Nephron progenitor cell (in vitro differentiated cells): ENCODE data around the gene STIM2.

ENCODE experiments used
- DNase-seq: peaks from one replicate; pipeline ENCODE4 v3.0.0; 2021
- H3K27ac Mint-ChIP-seq: 2 replicates; pipeline ENCODE4 v1.8.0; 2021; ENCODE audit warnings: mild to moderate bottlenecking, moderate library complexity, mixed read lengths
- H3K27me3 Mint-ChIP-seq: 2 replicates; pipeline ENCODE4 v1.8.0; 2021; ENCODE audit warnings: mild to moderate bottlenecking, low read depth, mixed read lengths; ENCODE audit not compliant: poor library complexity
- H3K36me3 Mint-ChIP-seq: 2 replicates; pipeline ENCODE4 v1.8.0; 2021; ENCODE audit warnings: low read depth, mixed read lengths
- H3K4me1 Mint-ChIP-seq: 2 replicates; pipeline ENCODE4 v1.8.0; 2021; ENCODE audit warnings: mixed read lengths
- H3K4me3 Mint-ChIP-seq: 2 replicates; pipeline ENCODE4 v1.8.0; 2021; ENCODE audit warnings: mild to moderate bottlenecking, moderate library complexity, mixed read lengths
- H3K9me3 Mint-ChIP-seq: 2 replicates; pipeline ENCODE4 v1.8.0; 2021; ENCODE audit warnings: mild to moderate bottlenecking, moderate library complexity, mixed read lengths
- CTCF ChIP-seq: fragments of 200-600 bp; sonication (generic); IDR thresholded peaks from 2 replicates; pipeline ENCODE4 v1.5.0; 2021; ENCODE audit warnings: antibody characterized with exemption

The STIM2 gene

GRCh38 chr4:26999689-27000088, 139.0 kb downstream of the STIM2 start:
- Mint-ChIP-seq H3K36me3 (peaks cover 4% of the 10 kb centered on the region), H3K4me3 (no peak overlapping the region)
- no peak for TF ChIP-seq CTCF

GRCh38 chr4:27000122-27000521, 139.5 kb downstream of the STIM2 start:
- Mint-ChIP-seq H3K27me3 (no peaks in the 10 kb centered on the region), H3K4me3 (no peak overlapping the region), H3K9me3 (no peaks in the 10 kb centered on the region), H3K27ac (no peak overlapping the region), H3K4me1 (peaks cover 18% of the 10 kb centered on the region), H3K36me3 (peaks cover 4% of the 10 kb centered on the region)
- DNase-seq, result no peak
- TF ChIP-seq CTCF, result no peak

More at GRCh38 chr4:26999689-27000088, 139.0 kb downstream of the STIM2 start:
- no peak overlapping the region for H3K27ac Mint-ChIP-seq
- H3K4me1 Mint-ChIP-seq, result peaks cover 18% of the 10 kb centered on the region
- DNase-seq, result no peak
- no peaks in the 10 kb centered on the region for H3K9me3 Mint-ChIP-seq
- H3K27me3 Mint-ChIP-seq, result no peaks in the 10 kb centered on the region

GRCh38 chr4:27000820-27001219, 140.2 kb downstream of the STIM2 start:
- TF ChIP-seq CTCF, result no peak
- Mint-ChIP-seq H3K27me3 (no peaks in the 10 kb centered on the region), H3K36me3 (peaks cover 4% of the 10 kb centered on the region), H3K4me1 (peaks cover 18% of the 10 kb centered on the region), H3K4me3 (no peak overlapping the region), H3K9me3 (no peaks in the 10 kb centered on the region), H3K27ac (no peak overlapping the region)
- DNase-seq, result no peak

- H3K36me3 Mint-ChIP-seq, result peaks cover 4% of the 10 kb centered on the region
- H3K27me3 Mint-ChIP-seq, result no peaks in the 10 kb centered on the region
- no peak for DNase-seq
- no peak overlapping the region for H3K4me3 Mint-ChIP-seq
- TF ChIP-seq CTCF, result no peak
- H3K4me1 Mint-ChIP-seq, result peaks cover 18% of the 10 kb centered on the region
- no peak overlapping the region for H3K27ac Mint-ChIP-seq
- H3K9me3 Mint-ChIP-seq, result no peaks in the 10 kb centered on the region
Observed at GRCh38 chr4:27001398-27002164, 140.9 kb downstream of the STIM2 start.

- H3K27ac Mint-ChIP-seq, result peak overlapping the region; percentile 52
- peaks cover 4% of the 10 kb centered on the region for H3K36me3 Mint-ChIP-seq
- no peaks in the 10 kb centered on the region for H3K27me3 Mint-ChIP-seq
- no peak for DNase-seq
- H3K4me3 Mint-ChIP-seq, result no peak overlapping the region
- no peak for TF ChIP-seq CTCF
- H3K4me1 Mint-ChIP-seq, result peaks cover 18% of the 10 kb centered on the region
- H3K9me3 Mint-ChIP-seq, result no peaks in the 10 kb centered on the region
Observed at GRCh38 chr4:27003642-27004113, 143.0 kb downstream of the STIM2 start.

- Mint-ChIP-seq H3K4me3 (no peak overlapping the region), H3K27me3 (no peaks in the 10 kb centered on the region), H3K4me1 (peaks cover 18% of the 10 kb centered on the region), H3K36me3 (no peaks in the 10 kb centered on the region), H3K9me3 (no peaks in the 10 kb centered on the region), H3K27ac (no peak overlapping the region)
- no peak for TF ChIP-seq CTCF
- DNase-seq, result no peak
Observed at GRCh38 chr4:27005501-27005900, 144.9 kb downstream of the STIM2 start.
